B cell (primary cell): ENCODE data around the gene EXOSC9. TPM values are rescaled to one million over a fixed set of nuclear protein-coding genes. Genes with fewer than 3 reads are reported as not detected.

Source experiments
- ATAC-seq: fragments of 200-7000 bp; cut with Tn5 transposase; one replicate; pipeline ENCODE4 v1.10.0; 2021; ENCODE audit warnings: low read depth, mild to moderate bottlenecking, moderate number of reproducible peaks, moderate library complexity
- CTCF ChIA-PET: fragments of 350-600 bp; sonication (Branson Sonifier 250); formaldehyde crosslinking; loops from one replicate; lab custom pipeline; 2021; ENCODE audit warnings: antibody characterized with exemption, inconsistent platforms; lab: Charles Lee
- POLR2A ChIA-PET: fragments of 350-600 bp; sonication (Branson Sonifier 250); formaldehyde crosslinking; loops from one replicate; lab custom pipeline; 2021; ENCODE audit warnings: antibody characterized with exemption; lab: Charles Lee
- DNase-seq: peaks from one replicate; pipeline ENCODE4 v3.0.0; 2013
- H2AFZ ChIP-seq: 2 replicates; pipeline ENCODE4 v1.6.1; 2012; ENCODE audit warnings: mild to moderate bottlenecking, low read depth, low read length; ENCODE audit not compliant: insufficient read depth, poor library complexity, severe bottlenecking
- H3K27ac ChIP-seq, 2 donors: 1 replicate in 1 of 2; 2 replicates in 1 of 2; pipeline ENCODE4 v1.5.1; 2012 to 2013; ENCODE audit warnings: low read length in 2 of 2, mild to moderate bottlenecking in 2 of 2, moderate library complexity in 1 of 2
- H3K27me3 ChIP-seq, 4 experiments: fragments of 200-600 bp in 1 of 4; sonication (generic) in 1 of 4; replicated peaks in 1 of 4; 1 replicate in 2 of 4; 2 replicates in 2 of 4; pipeline versions ENCODE4 v1.6.1 to v1.7.0; 2013 to 2016; ENCODE audit warnings: low read length in 3 of 4, mild to moderate bottlenecking in 2 of 4, mixed read lengths in 1 of 4, moderate library complexity in 1 of 4; ENCODE audit not compliant: insufficient read depth in 4 of 4, control insufficient read depth in 3 of 4; ENCODE audit errors: control extremely low read depth in 1 of 4
- H3K36me3 ChIP-seq, 2 experiments: replicated peaks in 1 of 2; 1 replicate in 1 of 2; 2 replicates in 1 of 2; pipeline versions ENCODE4 v1.6.1 to v1.7.1; 2013; ENCODE audit warnings: low read length in 1 of 2; ENCODE audit not compliant: insufficient read depth in 2 of 2, control insufficient read depth in 1 of 2; ENCODE audit errors: control extremely low read depth in 1 of 2, extremely low read depth in 1 of 2
- H3K4me1 ChIP-seq, 2 donors: fragments of 200-600 bp in 1 of 2; sonication (generic) in 1 of 2; 1 replicate in 1 of 2; 2 replicates in 1 of 2; pipeline versions ENCODE4 v1.5.1 to v1.6.1; 2013 to 2017; ENCODE audit warnings: low read length in 2 of 2; ENCODE audit not compliant: control insufficient read depth in 2 of 2, insufficient read depth in 2 of 2
- H3K4me2 ChIP-seq: replicated peaks from 2 replicates; pipeline ENCODE3; 2012; ENCODE audit warnings: mild to moderate bottlenecking, low read depth, low read length; ENCODE audit not compliant: poor library complexity, severe bottlenecking
- H3K4me3 ChIP-seq, 5 experiments: fragments of 200-600 bp in 1 of 5; sonication (generic) in 1 of 5; 1 replicate in 3 of 5; 2 replicates in 2 of 5; pipeline versions ENCODE4 v1.5.1 to v1.7.0; 2011 to 2016; ENCODE audit warnings: low read length in 4 of 5, mild to moderate bottlenecking in 4 of 5, low read depth in 2 of 5, control low read depth in 1 of 5, moderate library complexity in 1 of 5; ENCODE audit not compliant: insufficient read depth in 1 of 5; ENCODE audit errors: control extremely low read depth in 1 of 5, extremely low read depth in 1 of 5
- H3K79me2 ChIP-seq: fragments of 200-600 bp; sonication (generic); one replicate; pipeline ENCODE4 v1.6.0; 2016; ENCODE audit warnings: low read length; ENCODE audit not compliant: control insufficient read depth, insufficient read depth
- H3K9ac ChIP-seq: fragments of 200-600 bp; sonication (generic); 2 replicates; pipeline ENCODE4 v1.6.1; 2017; ENCODE audit warnings: mild to moderate bottlenecking, low read length, moderate library complexity
- H3K9me3 ChIP-seq, 3 donors: one replicate each; pipeline versions ENCODE4 v1.6.1 to v1.7.1; 2013; ENCODE audit warnings: low read length in 2 of 3; ENCODE audit not compliant: control insufficient read depth in 2 of 3, insufficient read depth in 1 of 3; ENCODE audit errors: control extremely low read depth in 1 of 3
- H4K20me1 ChIP-seq: 2 replicates; pipeline ENCODE4 v1.6.0; 2012; ENCODE audit warnings: mild to moderate bottlenecking, low read length; ENCODE audit not compliant: insufficient read depth, control insufficient read depth, poor library complexity, severe bottlenecking
- H3K27ac Mint-ChIP-seq: one replicate; pipeline ENCODE4 v1.8.0; 2021; ENCODE audit warnings: mixed read lengths
- H3K27me3 Mint-ChIP-seq: one replicate; pipeline ENCODE4 v1.8.0; 2021; ENCODE audit warnings: mixed read lengths
- H3K4me1 Mint-ChIP-seq: one replicate; pipeline ENCODE4 v1.8.0; 2021; ENCODE audit warnings: mixed read lengths
- H3K4me3 Mint-ChIP-seq: one replicate; pipeline ENCODE4 v1.8.0; 2021; ENCODE audit warnings: mixed read lengths
- H3K9me3 Mint-ChIP-seq: one replicate; pipeline ENCODE4 v1.8.0; 2022; ENCODE audit warnings: mixed read lengths; ENCODE audit not compliant: insufficient read depth
- EZH2 ChIP-seq: IDR thresholded peaks from 2 replicates; pipeline ENCODE4 v1.6.1; 2012; ENCODE audit warnings: borderline replicate concordance, low read depth, mild to moderate bottlenecking, moderate library complexity, low read length; ENCODE audit not compliant: insufficient read depth, poor library complexity, severe bottlenecking
- WGBS: methylation state at CpG from one replicate; pipeline ENCODE4 v1.1.5; 2013; ENCODE audit warnings: missing lambda C conversion rate; ENCODE audit not compliant: insufficient coverage; 5-methylcytosine and 5-hydroxymethylcytosine counted together
- intact Hi-C: fragments of 100-400 bp; cut with micrococcal nuclease; formaldehyde crosslinking; loops from one replicate; pipeline ENCODE4 v1.10.0; 2022
- polyA plus RNA-seq: library from polyadenylated mRNA; depleted of rRNA; stranded (reverse); fragments of >200 nt; gene quantifications from 2 replicates; pipeline ENCODE4 v1.2.3, GENCODE V29; 2012
- total RNA-seq, 2 donors: library from RNA; stranded (reverse); fragments of 120-200 nt in 1 of 2; gene quantifications; 1 replicate in 1 of 2; 2 replicates in 1 of 2; pipeline versions ENCODE4 v1.2.3 to v1.2.4, GENCODE V29; 2013 to 2022
- TF ChIP-seq, protein P1 (sequence below): fragments of 200-600 bp; IDR thresholded peaks from one replicate; pipeline ENCODE4 v1.8.0; 2022; ENCODE audit warnings: antibody characterized with exemption, mild to moderate bottlenecking

The EXOSC9 gene
- total and polyA plus RNA-seq, 2 donors (not counting 1 experiment from before 2014, with no cell fraction given) = 27.5 to 35.5 TPM

DNA sequence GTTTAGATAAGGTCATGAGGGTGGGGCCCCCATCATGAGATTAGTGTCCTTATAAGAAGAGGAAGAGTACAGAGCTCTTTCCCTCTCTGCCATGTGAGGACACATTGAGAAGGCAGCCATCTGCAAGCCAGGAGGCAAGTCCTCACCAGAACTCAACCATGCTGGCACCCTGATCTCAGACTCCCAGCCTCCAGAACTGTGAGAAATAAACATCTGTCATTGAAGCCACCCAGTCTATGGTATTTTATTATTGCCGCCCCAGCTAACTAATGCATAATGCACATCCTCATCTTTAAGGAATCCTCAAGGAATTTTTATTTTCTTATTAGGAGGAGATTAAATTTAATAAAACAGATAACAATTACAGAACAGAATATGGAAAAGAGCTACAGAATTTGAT, 16.7 kb upstream of the EXOSC9 start:
- peaks cover 52% of the 10 kb centered on the region for H3K27me3 Mint-ChIP-seq
- H4K20me1 ChIP-seq = no peaks in the 10 kb centered on the region
- no peak for ATAC-seq
- H3K4me1 ChIP-seq = no peaks in the 10 kb centered on the region
- H3K4me2 ChIP-seq = no peak overlapping the region
- H3K9me3 Mint-ChIP-seq = peaks cover 2% of the 10 kb centered on the region
- H3K27me3 ChIP-seq = peaks cover 0 to 19% (median 11%) of the 10 kb centered on the region in 4 experiments
- H3K36me3 ChIP-seq = no peaks in the 10 kb centered on the region
- no peaks in the 10 kb centered on the region for H3K4me1 Mint-ChIP-seq
- H3K4me3 Mint-ChIP-seq = no peak overlapping the region
- CTCF ChIA-PET = no interaction called here
- H2AFZ ChIP-seq = no peak overlapping the region
- intact Hi-C loops = no loop called here
- H3K9ac ChIP-seq = no peak overlapping the region
- DNase-seq = no peak
- POLR2A ChIA-PET = no interaction called here
- no CpG with 5 or more reads among the region's 1 CpG for WGBS
- no peak overlapping the region for H3K27ac Mint-ChIP-seq
- no peaks in the 10 kb centered on the region for H3K79me2 ChIP-seq
- H3K9me3 ChIP-seq = peaks cover 0 to 4% (median 3%) of the 10 kb centered on the region in 3 donors
- H3K27ac ChIP-seq = no peak overlapping the region
- TF ChIP-seq, protein P1, sequence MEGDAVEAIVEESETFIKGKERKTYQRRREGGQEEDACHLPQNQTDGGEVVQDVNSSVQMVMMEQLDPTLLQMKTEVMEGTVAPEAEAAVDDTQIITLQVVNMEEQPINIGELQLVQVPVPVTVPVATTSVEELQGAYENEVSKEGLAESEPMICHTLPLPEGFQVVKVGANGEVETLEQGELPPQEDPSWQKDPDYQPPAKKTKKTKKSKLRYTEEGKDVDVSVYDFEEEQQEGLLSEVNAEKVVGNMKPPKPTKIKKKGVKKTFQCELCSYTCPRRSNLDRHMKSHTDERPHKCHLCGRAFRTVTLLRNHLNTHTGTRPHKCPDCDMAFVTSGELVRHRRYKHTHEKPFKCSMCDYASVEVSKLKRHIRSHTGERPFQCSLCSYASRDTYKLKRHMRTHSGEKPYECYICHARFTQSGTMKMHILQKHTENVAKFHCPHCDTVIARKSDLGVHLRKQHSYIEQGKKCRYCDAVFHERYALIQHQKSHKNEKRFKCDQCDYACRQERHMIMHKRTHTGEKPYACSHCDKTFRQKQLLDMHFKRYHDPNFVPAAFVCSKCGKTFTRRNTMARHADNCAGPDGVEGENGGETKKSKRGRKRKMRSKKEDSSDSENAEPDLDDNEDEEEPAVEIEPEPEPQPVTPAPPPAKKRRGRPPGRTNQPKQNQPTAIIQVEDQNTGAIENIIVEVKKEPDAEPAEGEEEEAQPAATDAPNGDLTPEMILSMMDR = no peak
- no peak for TF ChIP-seq EZH2
- H3K4me3 ChIP-seq = no peak overlapping the region

DNA sequence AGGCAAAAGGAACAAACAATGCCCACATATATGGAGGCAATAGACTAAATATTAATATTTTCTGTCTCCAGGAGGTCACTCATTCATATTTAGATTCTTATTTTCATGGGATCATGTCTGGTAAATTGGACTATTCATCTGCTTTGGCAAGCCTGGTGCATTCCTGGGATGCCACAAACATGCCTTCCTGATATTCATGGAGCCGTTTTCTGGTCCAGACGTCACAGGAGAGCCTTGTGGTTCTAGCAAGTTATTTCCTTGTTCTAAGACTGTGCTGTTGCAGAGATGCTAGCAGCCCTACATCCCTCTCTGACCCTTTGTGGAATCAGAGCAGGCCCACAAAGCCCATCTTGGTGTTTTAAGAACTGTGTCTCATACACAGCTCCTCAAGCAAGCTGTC, 16.1 kb upstream of the EXOSC9 start:
- Histone ChIP-seq H3K4me3 (no peak overlapping the region), H3K4me1 (no peaks in the 10 kb centered on the region), H3K79me2 (no peaks in the 10 kb centered on the region), H3K27me3 (peaks cover 0 to 20% (median 11%) of the 10 kb centered on the region in 4 experiments), H3K27ac (no peak overlapping the region), H2AFZ (no peak overlapping the region), H4K20me1 (no peaks in the 10 kb centered on the region), H3K9ac (no peak overlapping the region), H3K9me3 (peaks cover 0 to 4% (median 3%) of the 10 kb centered on the region in 3 donors), H3K36me3 (no peaks in the 10 kb centered on the region), H3K4me2 (no peak overlapping the region)
- ChIA-PET POLR2A (no interaction called here), CTCF (no interaction called here)
- TF ChIP-seq, protein P1 = no peak
- no peak for TF ChIP-seq EZH2
- no peak for DNase-seq
- WGBS = 100% methylated on average over 2 of the region's 2 CpGs
- no peak overlapping the region for H3K27ac Mint-ChIP-seq
- ATAC-seq = no peak
- H3K27me3 Mint-ChIP-seq = peaks cover 50% of the 10 kb centered on the region
- H3K9me3 Mint-ChIP-seq = peaks cover 2% of the 10 kb centered on the region
- H3K4me3 Mint-ChIP-seq = no peak overlapping the region
- intact Hi-C loops = no loop called here
- H3K4me1 Mint-ChIP-seq = no peaks in the 10 kb centered on the region
